ENCODE results near the gene ANO9.

The ANO9 gene

DNA sequence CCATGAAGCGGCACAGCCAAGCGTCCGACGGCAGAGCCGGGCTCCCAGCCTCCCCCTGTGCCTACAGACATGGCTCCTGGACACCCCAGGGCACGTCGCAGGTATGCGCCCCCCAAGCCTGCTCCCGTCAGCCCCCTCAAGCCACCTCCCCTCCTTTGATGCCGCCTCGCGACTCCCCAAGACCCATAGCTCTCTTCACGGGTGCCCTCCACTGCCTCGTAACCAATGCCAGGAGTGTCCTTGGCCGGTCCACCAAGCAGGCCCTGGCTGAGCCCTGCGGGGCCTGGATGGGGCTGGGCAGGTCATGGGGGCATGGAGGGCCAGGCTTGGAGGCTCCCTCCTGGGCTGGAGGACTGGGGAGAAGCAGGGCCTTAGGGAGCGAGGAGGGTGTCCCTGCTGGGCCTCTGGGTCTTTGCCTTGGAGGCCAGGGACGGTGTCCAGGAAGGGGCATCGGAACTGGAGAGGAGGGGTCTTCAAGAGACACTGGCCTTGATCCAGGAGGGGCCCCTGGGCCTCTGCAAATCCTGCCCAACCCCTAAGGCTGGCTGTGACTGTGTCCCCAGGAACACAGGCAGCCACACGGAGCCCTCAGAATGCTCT is 9.2 kb downstream of the ANO9 start:
- no peaks in the 10 kb centered on the region for H3K79me2 ChIP-seq (ENCODE audit: insufficient read depth, low read length)
- no peaks in the 10 kb centered on the region for H3K36me3 ChIP-seq (ENCODE audit: insufficient read depth, low read length)
- no peak overlapping the region for H3K4me3 ChIP-seq (ENCODE audit: low read depth, low read length, poor library complexity, severe bottlenecking)
- H3K9me3 ChIP-seq (ENCODE audit: low read length) = no peaks in the 10 kb centered on the region
- H3K27me3 ChIP-seq (ENCODE audit: insufficient read depth, low read length) = peaks cover 5% of the 10 kb centered on the region
- no peak for TF ChIP-seq EZH2 (IDR thresholded peaks at IDR 0.05; ENCODE audit: borderline replicate concordance, low read length)
- TF ChIP-seq, protein P1, sequence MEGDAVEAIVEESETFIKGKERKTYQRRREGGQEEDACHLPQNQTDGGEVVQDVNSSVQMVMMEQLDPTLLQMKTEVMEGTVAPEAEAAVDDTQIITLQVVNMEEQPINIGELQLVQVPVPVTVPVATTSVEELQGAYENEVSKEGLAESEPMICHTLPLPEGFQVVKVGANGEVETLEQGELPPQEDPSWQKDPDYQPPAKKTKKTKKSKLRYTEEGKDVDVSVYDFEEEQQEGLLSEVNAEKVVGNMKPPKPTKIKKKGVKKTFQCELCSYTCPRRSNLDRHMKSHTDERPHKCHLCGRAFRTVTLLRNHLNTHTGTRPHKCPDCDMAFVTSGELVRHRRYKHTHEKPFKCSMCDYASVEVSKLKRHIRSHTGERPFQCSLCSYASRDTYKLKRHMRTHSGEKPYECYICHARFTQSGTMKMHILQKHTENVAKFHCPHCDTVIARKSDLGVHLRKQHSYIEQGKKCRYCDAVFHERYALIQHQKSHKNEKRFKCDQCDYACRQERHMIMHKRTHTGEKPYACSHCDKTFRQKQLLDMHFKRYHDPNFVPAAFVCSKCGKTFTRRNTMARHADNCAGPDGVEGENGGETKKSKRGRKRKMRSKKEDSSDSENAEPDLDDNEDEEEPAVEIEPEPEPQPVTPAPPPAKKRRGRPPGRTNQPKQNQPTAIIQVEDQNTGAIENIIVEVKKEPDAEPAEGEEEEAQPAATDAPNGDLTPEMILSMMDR (IDR thresholded peaks at IDR 0.05; ENCODE audit: low read length) = no peak
- H3K9ac ChIP-seq (ENCODE audit: low read length) = no peak overlapping the region
- no peak overlapping the region for H2AFZ ChIP-seq (ENCODE audit: low read length)
- H4K20me1 ChIP-seq (ENCODE audit: insufficient read depth, low read length) = no peaks in the 10 kb centered on the region
- H3K4me1 ChIP-seq (ENCODE audit: insufficient read depth, low read length, severe bottlenecking) = no peaks in the 10 kb centered on the region
- H3K9me2 ChIP-seq (ENCODE audit: low read depth, low read length) = no peaks in the 10 kb centered on the region
- no peaks in the 10 kb centered on the region for H3F3A ChIP-seq (ENCODE audit: insufficient read depth, low read length)
- H3K4me2 ChIP-seq (ENCODE audit: low read length) = no peak overlapping the region
- no peak overlapping the region for H3K27ac ChIP-seq (ENCODE audit: low read depth, low read length, poor library complexity, severe bottlenecking)

DNA sequence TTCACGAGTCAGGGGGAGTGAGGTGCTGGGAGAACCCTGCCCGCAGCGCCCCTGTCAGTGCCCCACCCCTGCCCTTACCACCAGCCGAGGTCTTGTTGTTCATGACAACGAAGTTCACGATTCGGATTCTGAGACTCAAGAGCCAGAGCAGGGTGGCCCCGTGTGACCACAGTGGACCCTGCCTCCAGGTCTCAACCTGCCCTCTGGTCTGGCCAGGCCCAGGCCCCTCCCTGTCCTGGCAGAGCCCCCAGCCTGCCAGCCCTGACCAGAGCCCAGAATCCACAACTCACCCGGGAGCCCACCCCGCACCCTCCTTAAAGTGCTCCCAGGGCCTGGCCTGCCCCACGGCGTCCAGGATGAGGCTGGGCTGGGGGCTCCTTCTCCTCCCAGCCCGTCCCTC is 9.9 kb downstream of the ANO9 start:
- no peak overlapping the region for H2AFZ ChIP-seq (ENCODE audit: low read length)
- H3K4me3 ChIP-seq (ENCODE audit: low read depth, low read length, poor library complexity, severe bottlenecking) = no peak overlapping the region
- H3K4me1 ChIP-seq (ENCODE audit: insufficient read depth, low read length, severe bottlenecking) = no peaks in the 10 kb centered on the region
- H3K79me2 ChIP-seq (ENCODE audit: insufficient read depth, low read length) = no peaks in the 10 kb centered on the region
- no peak overlapping the region for H3K9ac ChIP-seq (ENCODE audit: low read length)
- H3K36me3 ChIP-seq (ENCODE audit: insufficient read depth, low read length) = no peaks in the 10 kb centered on the region
- no peaks in the 10 kb centered on the region for H3K9me3 ChIP-seq (ENCODE audit: low read length)
- no peaks in the 10 kb centered on the region for H3K27me3 ChIP-seq (ENCODE audit: insufficient read depth, low read length)
- no peaks in the 10 kb centered on the region for H4K20me1 ChIP-seq (ENCODE audit: insufficient read depth, low read length)
- TF ChIP-seq EZH2 (IDR thresholded peaks at IDR 0.05; ENCODE audit: borderline replicate concordance, low read length) = no peak
- TF ChIP-seq, protein P1 (IDR thresholded peaks at IDR 0.05; ENCODE audit: low read length) = no peak
- H3F3A ChIP-seq (ENCODE audit: insufficient read depth, low read length) = no peaks in the 10 kb centered on the region
- H3K9me2 ChIP-seq (ENCODE audit: low read depth, low read length) = no peaks in the 10 kb centered on the region
- H3K27ac ChIP-seq (ENCODE audit: low read depth, low read length, poor library complexity, severe bottlenecking) = no peak overlapping the region
- H3K4me2 ChIP-seq (ENCODE audit: low read length) = no peak overlapping the region

DNA sequence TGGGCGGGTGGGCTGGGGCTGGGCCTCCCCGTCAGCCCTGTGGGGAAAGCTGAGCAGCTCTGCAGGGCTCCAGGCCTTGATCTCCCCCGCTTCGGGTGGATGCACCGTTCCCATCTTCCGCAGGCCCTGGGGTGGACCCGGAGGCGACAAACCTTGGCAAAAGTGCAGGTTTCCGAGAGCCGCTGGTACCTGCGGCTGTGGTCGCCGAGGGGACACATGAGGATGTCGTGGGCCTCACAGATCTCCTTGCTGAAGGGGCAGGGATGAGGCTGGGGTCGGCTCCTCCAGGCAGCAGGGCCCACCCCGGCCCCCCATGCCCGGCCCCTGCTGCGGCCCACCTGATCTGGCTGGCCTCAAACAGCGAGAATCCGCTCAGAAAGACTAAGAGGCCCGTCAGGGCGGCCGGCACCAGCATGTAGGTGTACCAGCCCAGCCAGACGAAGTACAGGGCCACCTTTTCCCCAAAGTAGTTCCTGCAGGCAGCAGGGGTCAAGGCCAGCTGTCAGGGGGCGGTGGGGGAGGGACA is 11.8 kb downstream of the ANO9 start:
- TF ChIP-seq, protein P1 (IDR thresholded peaks at IDR 0.05; ENCODE audit: low read length) = no peak
- TF ChIP-seq EZH2 (IDR thresholded peaks at IDR 0.05; ENCODE audit: borderline replicate concordance, low read length) = no peak

More for the DNA sequence above, 11.8 kb downstream of the ANO9 start:
- Histone ChIP-seq H3K9ac (ENCODE audit: low read length) (no peak overlapping the region), H3K36me3 (ENCODE audit: insufficient read depth, low read length) (no peaks in the 10 kb centered on the region), H3F3A (ENCODE audit: insufficient read depth, low read length) (no peaks in the 10 kb centered on the region), H3K4me1 (ENCODE audit: insufficient read depth, low read length, severe bottlenecking) (no peaks in the 10 kb centered on the region), H3K27me3 (ENCODE audit: insufficient read depth, low read length) (no peaks in the 10 kb centered on the region), H4K20me1 (ENCODE audit: insufficient read depth, low read length) (no peaks in the 10 kb centered on the region), H3K4me2 (ENCODE audit: low read length) (no peak overlapping the region), H2AFZ (ENCODE audit: low read length) (no peak overlapping the region), H3K27ac (ENCODE audit: low read depth, low read length, poor library complexity, severe bottlenecking) (no peak overlapping the region), H3K9me2 (ENCODE audit: low read depth, low read length) (no peaks in the 10 kb centered on the region), H3K79me2 (ENCODE audit: insufficient read depth, low read length) (no peaks in the 10 kb centered on the region), H3K9me3 (ENCODE audit: low read length) (no peaks in the 10 kb centered on the region), H3K4me3 (ENCODE audit: low read depth, low read length, poor library complexity, severe bottlenecking) (no peak overlapping the region)

Data from OCI-LY1 (cell line).